HepG2 (cell line): Measurements from ENCODE around the gene PRKCD. TPM values are rescaled to one million over a fixed set of nuclear protein-coding genes. Genes with fewer than 3 reads are reported as not detected.
A peak's percentile ranks its signal among the peaks of the same experiment; 100 is the strongest.

ENCODE experiments used
- ATAD3A ChIP-seq: sonication (generic); formaldehyde crosslinking; IDR thresholded peaks from 2 replicates; pipeline ENCODE4 v1.4.0; 2020; ENCODE audit warnings: missing genetic modification reagents
- CHD2 ChIP-seq: IDR thresholded peaks from 2 replicates; pipeline ENCODE4 v1.6.1; 2011; ENCODE audit warnings: low read depth, low read length, improper control_type of control experiment
- CTCF ChIP-seq: sonication (generic); formaldehyde crosslinking; IDR thresholded peaks from 2 replicates; pipeline ENCODE4 v1.5.0; 2020; ENCODE audit warnings: mild to moderate bottlenecking, missing genetic modification reagents, moderate library complexity
- MYC ChIP-seq: sonication (generic); formaldehyde crosslinking; IDR thresholded peaks from 2 replicates; pipeline ENCODE4 v1.9.0; 2021; ENCODE audit warnings: missing genetic modification reagents, borderline replicate concordance
- NFRKB ChIP-seq: fragments of 450-650 bp; IDR thresholded peaks from 2 replicates; pipeline ENCODE4 v1.6.1; 2017
- PATZ1 ChIP-seq: sonication (generic); formaldehyde crosslinking; IDR thresholded peaks from 2 replicates; pipeline ENCODE4 v1.4.0; 2020; ENCODE audit warnings: missing genetic modification reagents
- RBFOX2 ChIP-seq: fragments of 200-400 bp; formaldehyde crosslinking; IDR thresholded peaks from 2 replicates; pipeline ENCODE4 v1.6.1; 2017; ENCODE audit warnings: low read depth, mild to moderate bottlenecking, low read length
- RNF219 ChIP-seq: sonication (generic); formaldehyde crosslinking; IDR thresholded peaks from 2 replicates; pipeline ENCODE4 v1.5.0; 2020; ENCODE audit warnings: mild to moderate bottlenecking, missing genetic modification reagents
- SP2 ChIP-seq: sonication (generic); formaldehyde crosslinking; IDR thresholded peaks from 2 replicates; pipeline ENCODE4 v1.5.1; 2020; ENCODE audit warnings: mild to moderate bottlenecking, missing genetic modification reagents
- STAG1 ChIP-seq: sonication (generic); formaldehyde crosslinking; IDR thresholded peaks from 2 replicates; pipeline ENCODE4 v1.4.0; 2020; ENCODE audit warnings: missing genetic modification reagents
- polyA plus RNA-seq, 8 experiments: library from polyadenylated mRNA; depleted of rRNA in 3 of 8; stranded (reverse) in 7 of 8; unstranded in 1 of 8; fragments of >200 nt; fragmentation: Illumina TruSeq in 4 of 8; extraction: Trizol in 4 of 8; gene quantifications; 2 replicates each; pipeline versions ENCODE4 v1.2.1 to v1.2.3, GENCODE V29; 2011 to 2016; ENCODE audit warnings: low read depth in 4 of 8, missing spikeins in 1 of 8, mixed read lengths in 1 of 8; ENCODE audit not compliant: insufficient read depth in 1 of 8
- total RNA-seq, 5 experiments: library from RNA; depleted of rRNA; stranded (reverse); fragments of >200 nt; fragmentation: Illumina TruSeq; extraction: Trizol; gene quantifications; 2 replicates each; pipeline ENCODE4 v1.2.3, GENCODE V29; 2016; ENCODE audit warnings: low read depth in 1 of 5
- TF ChIP-seq, protein P1 (sequence below): sonication (generic); formaldehyde crosslinking; conservative IDR thresholded peaks from 2 replicates; pipeline ENCODE4 v1.4.0; 2020; ENCODE audit warnings: mild to moderate bottlenecking, missing genetic modification reagents, moderate library complexity
- TF ChIP-seq, protein P2 (sequence below): sonication (generic); formaldehyde crosslinking; IDR thresholded peaks from 2 replicates; pipeline ENCODE4 v1.5.0; 2020; ENCODE audit warnings: missing genetic modification reagents, mild to moderate bottlenecking, borderline replicate concordance

The PRKCD gene
- total and polyA plus RNA-seq, 2 of the 13 experiments (the other 11 are each of a cell fraction or from before 2014, with no cell fraction given): 1.6 to 40.7 TPM

GRCh38 chr3:53196575-53197407 is 35.8 kb downstream of the PRKCD start (continued):
- TF ChIP-seq CTCF (CRISPR knock-in tag) (peak; percentile 41), SP2 (CRISPR knock-in tag) (no peak), RBFOX2 (peak; percentile 50; the same call in 1 of the 2 replicates), PATZ1 (CRISPR knock-in tag) (peak; percentile 28; the same call in 1 of the 2 replicates), NFRKB (no peak), CHD2 (peak; percentile 92), RNF219 (CRISPR knock-in tag) (no peak), STAG1 (CRISPR knock-in tag) (peak; percentile 20; the same call in 1 of the 2 replicates), MYC (peak; percentile 22; the same call in 1 of the 2 replicates), ATAD3A (CRISPR knock-in tag) (no peak)
- TF ChIP-seq, protein P1, sequence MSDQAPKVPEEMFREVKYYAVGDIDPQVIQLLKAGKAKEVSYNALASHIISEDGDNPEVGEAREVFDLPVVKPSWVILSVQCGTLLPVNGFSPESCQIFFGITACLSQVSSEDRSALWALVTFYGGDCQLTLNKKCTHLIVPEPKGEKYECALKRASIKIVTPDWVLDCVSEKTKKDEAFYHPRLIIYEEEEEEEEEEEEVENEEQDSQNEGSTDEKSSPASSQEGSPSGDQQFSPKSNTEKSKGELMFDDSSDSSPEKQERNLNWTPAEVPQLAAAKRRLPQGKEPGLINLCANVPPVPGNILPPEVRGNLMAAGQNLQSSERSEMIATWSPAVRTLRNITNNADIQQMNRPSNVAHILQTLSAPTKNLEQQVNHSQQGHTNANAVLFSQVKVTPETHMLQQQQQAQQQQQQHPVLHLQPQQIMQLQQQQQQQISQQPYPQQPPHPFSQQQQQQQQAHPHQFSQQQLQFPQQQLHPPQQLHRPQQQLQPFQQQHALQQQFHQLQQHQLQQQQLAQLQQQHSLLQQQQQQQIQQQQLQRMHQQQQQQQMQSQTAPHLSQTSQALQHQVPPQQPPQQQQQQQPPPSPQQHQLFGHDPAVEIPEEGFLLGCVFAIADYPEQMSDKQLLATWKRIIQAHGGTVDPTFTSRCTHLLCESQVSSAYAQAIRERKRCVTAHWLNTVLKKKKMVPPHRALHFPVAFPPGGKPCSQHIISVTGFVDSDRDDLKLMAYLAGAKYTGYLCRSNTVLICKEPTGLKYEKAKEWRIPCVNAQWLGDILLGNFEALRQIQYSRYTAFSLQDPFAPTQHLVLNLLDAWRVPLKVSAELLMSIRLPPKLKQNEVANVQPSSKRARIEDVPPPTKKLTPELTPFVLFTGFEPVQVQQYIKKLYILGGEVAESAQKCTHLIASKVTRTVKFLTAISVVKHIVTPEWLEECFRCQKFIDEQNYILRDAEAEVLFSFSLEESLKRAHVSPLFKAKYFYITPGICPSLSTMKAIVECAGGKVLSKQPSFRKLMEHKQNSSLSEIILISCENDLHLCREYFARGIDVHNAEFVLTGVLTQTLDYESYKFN (CRISPR knock-in tag): no peak
- TF ChIP-seq, protein P2, sequence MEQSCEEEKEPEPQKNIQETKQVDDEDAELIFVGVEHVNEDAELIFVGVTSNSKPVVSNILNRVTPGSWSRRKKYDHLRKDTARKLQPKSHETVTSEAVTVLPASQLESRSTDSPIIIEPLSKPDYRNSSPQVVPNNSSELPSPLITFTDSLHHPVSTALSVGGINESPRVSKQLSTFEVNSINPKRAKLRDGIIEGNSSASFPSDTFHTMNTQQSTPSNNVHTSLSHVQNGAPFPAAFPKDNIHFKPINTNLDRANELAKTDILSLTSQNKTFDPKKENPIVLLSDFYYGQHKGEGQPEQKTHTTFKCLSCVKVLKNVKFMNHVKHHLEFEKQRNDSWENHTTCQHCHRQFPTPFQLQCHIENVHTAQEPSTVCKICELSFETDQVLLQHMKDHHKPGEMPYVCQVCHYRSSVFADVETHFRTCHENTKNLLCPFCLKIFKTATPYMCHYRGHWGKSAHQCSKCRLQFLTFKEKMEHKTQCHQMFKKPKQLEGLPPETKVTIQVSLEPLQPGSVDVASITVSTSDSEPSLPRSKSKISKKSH (CRISPR knock-in tag): 0 out of 2 replicates have a peak, but pooled peaks have one; percentile 22
